Natural killer cell (primary cell): ENCODE data around the gene MUC4. TPM values are rescaled to one million over a fixed set of nuclear protein-coding genes. Genes with fewer than 3 reads are reported as not detected.

Experiments used
- ATAC-seq, 3 donors: fragments of 150-1000 bp in 2 of 3; fragments of 200-7000 bp in 1 of 3; cut with Tn5 transposase; 1 replicate in 1 of 3; 2 replicates in 2 of 3; pipeline ENCODE4 v1.10.0; 2021; ENCODE audit warnings: mild to moderate bottlenecking in 2 of 3, moderate library complexity in 2 of 3
- DNase-seq, 2 donors: peaks; one replicate each; pipeline versions ENCODE4 v3.0.0 to v3.0.0-alpha.2; 2013 to 2021; ENCODE audit warnings: mixed read lengths in 1 of 2
- H3K27ac ChIP-seq: one replicate; pipeline ENCODE4 v1.5.1; 2013; ENCODE audit warnings: mild to moderate bottlenecking, low read length
- H3K27me3 ChIP-seq: one replicate; pipeline ENCODE4 v1.6.1; 2013; ENCODE audit warnings: low read length; ENCODE audit not compliant: control insufficient read depth, insufficient read depth
- H3K36me3 ChIP-seq: one replicate; pipeline ENCODE4 v1.6.1; 2013; ENCODE audit warnings: low read length; ENCODE audit not compliant: control insufficient read depth, insufficient read depth
- H3K4me1 ChIP-seq: one replicate; pipeline ENCODE4 v1.6.1; 2013; ENCODE audit warnings: low read length; ENCODE audit not compliant: control insufficient read depth, insufficient read depth
- H3K4me3 ChIP-seq: one replicate; pipeline ENCODE4 v1.5.1; 2013; ENCODE audit warnings: low read length
- H3K9me3 ChIP-seq: one replicate; pipeline ENCODE4 v1.6.1; 2013; ENCODE audit warnings: low read length; ENCODE audit not compliant: control insufficient read depth, insufficient read depth
- H3K27ac Mint-ChIP-seq, 2 donors: one replicate each; pipeline ENCODE4 v1.8.0; 2022; ENCODE audit warnings: mild to moderate bottlenecking in 2 of 2, mixed read lengths in 2 of 2, moderate library complexity in 1 of 2
- H3K27me3 Mint-ChIP-seq, 2 donors: one replicate each; pipeline ENCODE4 v1.8.0; 2022; ENCODE audit warnings: low read depth in 2 of 2, mixed read lengths in 2 of 2
- H3K36me3 Mint-ChIP-seq: one replicate; pipeline ENCODE4 v1.8.0; 2022; ENCODE audit warnings: mixed read lengths
- H3K4me1 Mint-ChIP-seq, 2 donors: one replicate each; pipeline ENCODE4 v1.8.0; 2022; ENCODE audit warnings: mixed read lengths in 2 of 2
- H3K4me3 Mint-ChIP-seq: one replicate; pipeline ENCODE4 v1.8.0; 2022; ENCODE audit warnings: mild to moderate bottlenecking, moderate library complexity, mixed read lengths
- H3K9me3 Mint-ChIP-seq, 2 donors: one replicate each; pipeline ENCODE4 v1.8.0; 2022; ENCODE audit warnings: mixed read lengths in 2 of 2
- CTCF ChIP-seq: fragments of 200-600 bp; IDR thresholded peaks from one replicate; pipeline ENCODE4 v1.8.0; 2022; ENCODE audit warnings: antibody characterized with exemption
- WGBS: methylation state at CpG from one replicate; pipeline ENCODE4 v1.1.7; 2013; ENCODE audit warnings: missing lambda C conversion rate; ENCODE audit not compliant: insufficient coverage; 5-methylcytosine and 5-hydroxymethylcytosine counted together
- intact Hi-C: fragments of 100-400 bp; cut with micrococcal nuclease; formaldehyde crosslinking; loops from one replicate; pipeline ENCODE4 v1.14.2; 2022
- total RNA-seq, 4 donors: library from RNA; stranded (reverse); fragments of 120-200 nt in 1 of 4; gene quantifications; one replicate each; pipeline versions ENCODE4 v1.2.3 to v1.2.4, GENCODE V29; 2013 to 2022

The MUC4 gene
- total RNA-seq, 3 donors from 2014 or later (not counting 1 experiment from before 2014, with no cell fraction given), result 0.05 to 1.7 (median 0.38) TPM

GRCh38 chr3:195777975-195778374, 33.8 kb downstream of the MUC4 start:
- Mint-ChIP-seq H3K36me3 (no peaks in the 10 kb centered on the region), H3K27ac (peak overlapping the region; percentile 91 to 99), H3K4me3 (no peak overlapping the region), H3K4me1 (peaks cover 35 to 52% of the 10 kb centered on the region in 2 donors), H3K9me3 (peaks cover 33 to 41% of the 10 kb centered on the region in 2 donors), H3K27me3 (no peaks in the 10 kb centered on the region)
- H3K27ac ChIP-seq, result no peak overlapping the region
- peaks cover 25% of the 10 kb centered on the region for H3K9me3 ChIP-seq
- intact Hi-C loops, result no loop called here
- no peaks in the 10 kb centered on the region for H3K36me3 ChIP-seq
- 97% methylated on average over 9 of the region's 11 CpGs for WGBS
- no peak for ATAC-seq
- no peak overlapping the region for H3K4me3 ChIP-seq
- no peaks in the 10 kb centered on the region for H3K27me3 ChIP-seq
- DNase-seq, result no peak
- H3K4me1 ChIP-seq, result peaks cover 11% of the 10 kb centered on the region
- no peak for TF ChIP-seq CTCF

- ATAC-seq (no peak), DNase-seq (peak in 1 of 2 donors; percentile 15)
- TF ChIP-seq CTCF, result no peak
- H3K4me3 Mint-ChIP-seq, result no peak overlapping the region
- Histone ChIP-seq H3K4me1 (peaks cover 4% of the 10 kb centered on the region), H3K27me3 (no peaks in the 10 kb centered on the region), H3K27ac (no peak overlapping the region), H3K4me3 (no peak overlapping the region), H3K36me3 (no peaks in the 10 kb centered on the region), H3K9me3 (peaks cover 8% of the 10 kb centered on the region)
- peaks cover 15 to 32% of the 10 kb centered on the region in 2 donors for H3K4me1 Mint-ChIP-seq
- H3K9me3 Mint-ChIP-seq, result peaks cover 12 to 13% of the 10 kb centered on the region in 2 donors
- H3K27me3 Mint-ChIP-seq, result no peaks in the 10 kb centered on the region
- intact Hi-C loops, result no loop called here
- WGBS, result 44% methylated on average over 13 of the region's 13 CpGs
- no peaks in the 10 kb centered on the region for H3K36me3 Mint-ChIP-seq
- no peak overlapping the region for H3K27ac Mint-ChIP-seq
Measured at GRCh38 chr3:195774917-195775316, 36.8 kb downstream of the MUC4 start.

GRCh38 chr3:195773956-195774537, 37.7 kb downstream of the MUC4 start:
- peak in 1 of 2 donors; percentile 3 for DNase-seq
- H3K4me1 ChIP-seq, result peaks cover 3% of the 10 kb centered on the region
- Mint-ChIP-seq H3K4me3 (no peak overlapping the region), H3K27ac (no peak overlapping the region), H3K4me1 (peaks cover 9 to 23% of the 10 kb centered on the region in 2 donors), H3K27me3 (no peaks in the 10 kb centered on the region), H3K9me3 (peaks cover 4 to 5% of the 10 kb centered on the region in 2 donors), H3K36me3 (no peaks in the 10 kb centered on the region)
- no peak overlapping the region for H3K27ac ChIP-seq
- intact Hi-C loops, result no loop called here
- no peaks in the 10 kb centered on the region for H3K36me3 ChIP-seq
- H3K27me3 ChIP-seq, result no peaks in the 10 kb centered on the region
- no peak overlapping the region for H3K4me3 ChIP-seq
- no peak for ATAC-seq
- 90% methylated on average over 23 of the region's 23 CpGs for WGBS
- peaks cover 7% of the 10 kb centered on the region for H3K9me3 ChIP-seq
- no peak for TF ChIP-seq CTCF
